ENCODE data around the gene NT5DC3. TPM values are rescaled to one million over a fixed set of nuclear protein-coding genes. Genes with fewer than 3 reads are reported as not detected.

NT5DC3 gene
- total and polyA plus RNA-seq, 11 donors: 0.95 to 6.3 (median 3.7) TPM

DNA sequence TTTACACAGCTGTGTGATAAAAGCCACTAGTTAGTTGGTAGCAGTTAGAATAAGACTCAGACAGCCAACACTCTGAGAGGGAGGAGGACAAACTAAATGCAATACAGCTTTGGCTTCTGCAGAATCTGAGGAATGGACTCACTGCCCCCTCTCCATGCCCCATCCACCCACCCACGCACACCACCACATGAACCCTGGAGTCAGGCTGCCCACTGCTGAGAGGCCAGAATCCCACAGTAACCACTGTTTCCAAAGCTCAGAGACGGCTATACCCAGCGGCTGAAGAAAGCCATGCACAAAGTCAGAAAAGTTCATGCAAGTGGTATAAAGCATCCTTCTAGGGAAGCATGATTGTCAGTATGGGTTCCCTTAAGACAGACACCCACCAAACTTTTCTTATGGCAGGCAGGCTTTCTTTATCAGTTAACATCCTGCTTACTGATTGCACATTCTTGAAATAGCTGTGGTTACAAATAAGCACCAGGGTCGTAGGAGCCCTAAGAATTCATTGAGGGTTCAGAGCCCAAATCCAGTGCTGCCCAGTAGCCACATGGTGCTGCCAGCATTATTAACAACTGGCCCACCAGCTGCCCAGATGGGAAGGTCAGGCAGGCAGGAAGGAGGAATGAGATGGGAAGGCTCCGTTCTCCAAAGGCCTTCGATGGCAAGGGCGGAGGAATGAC is 61.5 kb downstream of the NT5DC3 start:
- Histone ChIP-seq H3K36me3 (peaks cover 0 to 29% (median 4%) of the 10 kb centered on the region in 9 donors), H3K4me1 (peaks cover 0 to 5% (median 0%) of the 10 kb centered on the region in 12 donors)
- TF ChIP-seq POLR2A (IDR thresholded peaks at IDR 0.05) (no peak), CTCF (IDR thresholded peaks at IDR 0.05) (no peak)

DNA sequence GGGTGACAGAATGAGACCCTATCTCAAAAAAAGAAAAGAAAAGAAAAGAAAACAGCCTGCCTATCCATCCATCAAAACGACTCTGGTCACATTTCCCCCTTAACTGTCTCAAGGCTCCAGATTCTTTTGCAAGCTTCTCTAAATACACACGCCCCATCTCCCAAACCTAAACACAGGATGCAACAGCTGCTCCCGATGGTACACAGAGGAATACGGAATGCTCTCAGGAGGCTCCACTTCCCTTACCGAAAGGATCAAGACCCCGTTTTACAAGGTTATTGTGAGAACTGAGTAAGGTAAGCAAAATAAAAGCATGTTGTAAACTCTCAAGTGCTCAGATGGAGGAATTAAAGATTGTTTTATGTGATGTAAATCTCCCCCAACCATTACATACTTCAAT is 62.3 kb downstream of the NT5DC3 start:
- WGBS, 4 donors: 61 to 66% (median 63%) methylated on average over 6 of the region's 6 CpGs
- intact Hi-C loops (cut with DNase I): no loop called here
- no peak overlapping the region for H3K4me3 ChIP-seq

More for the DNA sequence above, 61.5 kb downstream of the NT5DC3 start:
- Histone ChIP-seq H3K4me3 (no peak overlapping the region), H3K9me3 (no peaks in the 10 kb centered on the region), H3K27me3 (no peaks in the 10 kb centered on the region), H3K27ac (peak overlapping the region in 1 of 12 donors; percentile 34)
- ATAC-seq (no peak), DNase-seq (no peak)
- intact Hi-C loops (cut with DNase I): no loop called here
- 81 to 89% (median 84%) methylated on average over 7 of the region's 7 CpGs for WGBS, 4 donors

DNA sequence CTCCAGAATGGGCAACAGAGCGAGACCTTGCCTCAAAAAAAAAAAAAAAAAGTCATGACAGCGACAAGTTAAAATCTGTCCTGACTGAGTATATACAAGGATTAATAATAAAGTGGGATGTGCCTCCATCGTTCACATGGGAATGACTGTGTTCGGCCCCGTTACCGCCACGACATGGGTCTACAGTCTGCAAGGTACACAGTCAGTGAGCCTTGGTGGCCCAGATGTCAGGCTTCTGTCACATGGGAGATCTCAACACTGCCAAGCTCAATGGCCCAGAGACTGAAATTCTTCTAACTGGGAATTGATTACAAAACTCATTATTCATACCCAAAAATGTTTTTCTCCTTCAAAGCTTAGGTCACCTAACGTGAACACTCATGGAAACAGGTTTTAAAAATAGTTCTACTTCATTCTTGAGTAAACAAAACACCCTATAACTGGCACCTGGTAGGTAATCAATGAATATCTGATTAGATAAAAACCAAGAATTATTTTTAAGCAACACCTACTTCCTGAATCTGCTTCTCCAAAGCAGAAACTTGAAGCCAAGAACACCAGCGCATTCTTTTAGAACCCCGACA is 66.0 kb downstream of the NT5DC3 start:
- H3K27ac ChIP-seq: no peak overlapping the region
- TF ChIP-seq POLR2A (IDR thresholded peaks at IDR 0.05) (no peak), CTCF (IDR thresholded peaks at IDR 0.05) (no peak)
- intact Hi-C loops (cut with DNase I): no loop called here
- H3K9me3 ChIP-seq: no peaks in the 10 kb centered on the region
- no peak for DNase-seq
- no peak overlapping the region for H3K4me3 ChIP-seq
- 86 to 91% (median 88%) methylated on average over 10 of the region's 10 CpGs for WGBS, 4 donors
- H3K27me3 ChIP-seq: no peaks in the 10 kb centered on the region
- no peak for ATAC-seq
- peaks cover 0 to 20% (median 4%) of the 10 kb centered on the region in 9 donors for H3K36me3 ChIP-seq
- peaks cover 0 to 14% (median 0%) of the 10 kb centered on the region in 12 donors for H3K4me1 ChIP-seq

More for the DNA sequence above, 62.3 kb downstream of the NT5DC3 start:
- Histone ChIP-seq H3K27ac (no peak overlapping the region), H3K27me3 (no peaks in the 10 kb centered on the region), H3K4me1 (peaks cover 0 to 3% (median 0%) of the 10 kb centered on the region in 12 donors), H3K9me3 (no peaks in the 10 kb centered on the region), H3K36me3 (peaks cover 0 to 21% (median 4%) of the 10 kb centered on the region in 9 donors)
- DNase-seq: no peak
- no peak for TF ChIP-seq CTCF (IDR thresholded peaks at IDR 0.05)
- no peak for TF ChIP-seq POLR2A (IDR thresholded peaks at IDR 0.05)
- ATAC-seq: no peak

- Histone ChIP-seq H3K4me3 (no peak overlapping the region), H3K36me3 (peaks cover 0 to 14% (median 4%) of the 10 kb centered on the region in 9 donors), H3K27me3 (no peaks in the 10 kb centered on the region), H3K9me3 (no peaks in the 10 kb centered on the region), H3K4me1 (peaks cover 0 to 14% (median 0%) of the 10 kb centered on the region in 12 donors), H3K27ac (peak overlapping the region in 1 of 12 donors; percentile 40)
- WGBS, 4 donors: 58 to 68% (median 60%) methylated on average over 4 of the region's 4 CpGs
- no peak for TF ChIP-seq POLR2A (IDR thresholded peaks at IDR 0.05)
- no peak for TF ChIP-seq CTCF (IDR thresholded peaks at IDR 0.05)
- intact Hi-C loops (cut with DNase I): no loop called here
- ATAC-seq (peak in 1 of 4 donors; percentile 18), DNase-seq (no peak)
Observed at GRCh38 chr12:103773109-103773910, 67.7 kb downstream of the NT5DC3 start.
